T1000 (cell line): ENCODE data around the gene SMOC1.

Experiments
- DNase-seq: peaks from one replicate; lab custom pipeline; 2025; ENCODE audit warnings: mixed read lengths; lab: John Stamatoyannopoulos, UW

The SMOC1 gene, protein sequence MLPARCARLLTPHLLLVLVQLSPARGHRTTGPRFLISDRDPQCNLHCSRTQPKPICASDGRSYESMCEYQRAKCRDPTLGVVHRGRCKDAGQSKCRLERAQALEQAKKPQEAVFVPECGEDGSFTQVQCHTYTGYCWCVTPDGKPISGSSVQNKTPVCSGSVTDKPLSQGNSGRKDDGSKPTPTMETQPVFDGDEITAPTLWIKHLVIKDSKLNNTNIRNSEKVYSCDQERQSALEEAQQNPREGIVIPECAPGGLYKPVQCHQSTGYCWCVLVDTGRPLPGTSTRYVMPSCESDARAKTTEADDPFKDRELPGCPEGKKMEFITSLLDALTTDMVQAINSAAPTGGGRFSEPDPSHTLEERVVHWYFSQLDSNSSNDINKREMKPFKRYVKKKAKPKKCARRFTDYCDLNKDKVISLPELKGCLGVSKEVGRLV

DNA sequence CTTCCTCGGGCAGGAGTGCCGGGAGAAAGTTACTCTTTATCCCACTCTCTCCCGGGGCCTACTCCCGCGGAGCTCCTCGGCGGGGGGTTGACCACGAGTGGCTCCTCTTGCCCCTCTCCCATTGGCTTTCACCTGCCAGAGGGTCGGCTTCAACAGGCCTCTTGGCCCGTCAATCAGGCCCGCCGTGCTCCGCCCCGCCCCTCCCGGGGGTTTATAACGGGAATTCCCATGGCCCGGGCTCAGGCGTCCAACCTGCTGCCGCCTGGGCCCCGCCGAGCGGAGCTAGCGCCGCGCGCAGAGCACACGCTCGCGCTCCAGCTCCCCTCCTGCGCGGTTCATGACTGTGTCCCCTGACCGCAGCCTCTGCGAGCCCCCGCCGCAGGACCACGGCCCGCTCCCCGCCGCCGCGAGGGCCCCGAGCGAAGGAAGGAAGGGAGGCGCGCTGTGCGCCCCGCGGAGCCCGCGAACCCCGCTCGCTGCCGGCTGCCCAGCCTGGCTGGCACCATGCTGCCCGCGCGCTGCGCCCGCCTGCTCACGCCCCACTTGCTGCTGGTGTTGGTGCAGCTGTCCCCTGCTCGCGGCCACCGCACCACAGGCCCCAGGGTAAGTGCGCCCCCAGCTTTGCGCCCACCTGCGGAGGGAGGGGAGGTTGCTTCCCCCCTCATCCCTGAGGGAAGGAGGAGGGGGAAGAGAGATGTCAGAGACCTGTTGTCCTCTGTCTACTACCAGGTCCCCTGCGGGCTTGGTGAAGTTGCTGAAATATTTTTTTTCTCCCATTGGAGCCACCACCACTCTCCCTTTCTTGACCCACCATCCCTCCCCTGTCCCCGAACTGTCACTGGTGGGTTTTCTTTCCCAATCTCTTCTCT is at the start of gene SMOC1:
Gene SMOC1, plus strand, starts transcription at position 242 of the 869 bp plus-strand sequence. Its CDS starts 263 bp downstream, at position 505.
- DNase-seq: no peak

DNA sequence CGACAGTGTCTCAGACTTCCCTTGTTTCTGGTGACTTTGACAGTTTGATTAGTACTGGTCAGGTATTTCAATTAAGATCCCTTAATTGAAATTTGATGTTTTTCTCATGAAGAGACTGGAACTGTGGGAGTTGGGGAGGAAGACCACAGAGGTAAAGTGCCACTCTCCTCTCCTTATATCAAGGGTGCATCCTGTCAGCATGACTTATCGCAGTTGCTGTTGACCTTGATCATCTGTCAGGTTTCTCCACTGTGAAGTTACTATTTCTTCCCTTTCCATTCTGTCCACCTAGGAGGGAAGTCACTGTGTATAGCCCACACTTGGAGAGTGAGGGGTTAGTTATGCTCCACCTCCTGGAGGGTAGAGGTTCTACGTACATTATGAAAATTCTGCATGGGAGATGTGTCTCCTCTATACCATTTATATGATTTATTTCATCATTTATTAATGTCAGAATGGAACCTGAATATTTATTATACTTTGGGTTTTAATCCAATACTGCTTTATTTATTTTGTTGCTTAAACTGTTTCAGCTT is 40.3 kb upstream of the SMOC1 start:
- DNase-seq: no peak

DNA sequence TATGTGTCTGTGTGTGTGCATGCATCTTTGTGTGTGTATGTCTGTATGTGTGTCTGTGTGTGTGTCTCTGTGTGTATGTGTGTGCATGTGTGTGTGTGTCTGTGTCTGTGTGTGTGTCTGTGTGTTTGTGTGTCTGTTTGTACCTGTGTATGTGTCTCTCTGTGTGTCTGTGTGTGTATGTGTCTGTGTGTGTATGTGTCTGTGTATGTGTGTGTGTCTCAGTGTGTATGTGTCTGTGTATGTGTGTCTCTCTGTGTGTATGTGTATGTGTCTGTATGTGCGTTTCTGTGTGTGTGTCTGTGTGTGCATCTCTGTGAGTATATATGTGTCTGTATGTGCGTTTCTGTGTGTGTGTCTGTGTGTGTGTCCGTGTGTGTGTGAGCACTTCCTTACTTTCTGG is 39.6 kb upstream of the SMOC1 start:
- no peak for DNase-seq

DNA sequence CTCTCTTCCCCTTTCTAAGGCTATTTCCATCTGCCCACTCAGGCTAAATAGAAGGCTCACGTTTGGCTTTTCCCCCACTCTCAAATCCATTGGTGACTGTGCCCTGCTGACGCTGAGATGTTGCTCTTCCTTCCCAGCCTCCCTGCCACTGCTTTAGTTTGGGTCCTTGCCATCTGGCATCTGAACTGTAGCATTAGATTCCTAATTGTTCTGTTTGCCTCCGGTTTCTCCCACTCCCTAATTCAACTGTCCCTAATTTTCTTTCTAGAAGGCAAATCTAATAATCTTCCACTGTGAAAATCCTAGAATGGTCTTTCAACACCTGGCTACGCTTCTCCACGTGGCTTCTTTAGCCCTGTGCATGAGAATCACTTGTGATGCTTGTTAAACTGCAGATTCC is 37.6 kb upstream of the SMOC1 start:
- no peak for DNase-seq

DNA sequence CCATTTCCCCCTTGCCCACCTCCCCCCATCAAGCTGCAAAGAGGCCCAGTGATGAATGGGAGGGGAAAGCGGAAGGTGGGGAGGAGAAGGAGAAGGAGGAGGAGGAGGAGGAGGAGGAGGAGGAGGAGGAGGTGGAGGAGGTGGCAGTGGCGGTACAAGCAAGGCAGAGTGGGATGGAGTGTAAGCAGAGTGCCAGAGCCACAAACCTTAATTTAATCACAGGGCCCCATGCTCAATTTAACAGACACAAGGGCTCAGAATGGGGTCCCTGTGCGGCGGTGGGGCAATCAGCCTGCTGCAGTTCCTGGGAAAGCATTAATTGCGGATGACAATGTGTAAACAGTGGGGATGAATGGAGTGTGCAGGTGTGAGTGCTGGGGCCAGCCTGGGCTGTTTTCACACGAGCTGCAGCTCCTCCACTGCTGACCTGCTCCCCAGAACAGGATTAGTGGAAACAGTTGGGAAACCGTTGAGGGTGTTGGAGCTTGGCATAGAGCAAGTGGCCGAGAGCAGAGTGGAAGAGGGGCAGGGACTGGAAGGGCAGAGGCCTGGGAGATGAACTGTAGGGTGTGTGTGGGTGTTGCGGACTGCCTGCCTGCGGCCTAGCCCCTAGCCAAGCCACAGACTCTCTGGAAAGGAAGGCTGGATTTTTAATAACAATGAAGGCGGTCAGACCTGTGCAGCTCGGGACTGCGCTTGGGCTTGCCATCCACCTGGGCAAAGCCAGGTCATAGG is 36.4 kb upstream of the SMOC1 start:
- DNase-seq: no peak

DNA sequence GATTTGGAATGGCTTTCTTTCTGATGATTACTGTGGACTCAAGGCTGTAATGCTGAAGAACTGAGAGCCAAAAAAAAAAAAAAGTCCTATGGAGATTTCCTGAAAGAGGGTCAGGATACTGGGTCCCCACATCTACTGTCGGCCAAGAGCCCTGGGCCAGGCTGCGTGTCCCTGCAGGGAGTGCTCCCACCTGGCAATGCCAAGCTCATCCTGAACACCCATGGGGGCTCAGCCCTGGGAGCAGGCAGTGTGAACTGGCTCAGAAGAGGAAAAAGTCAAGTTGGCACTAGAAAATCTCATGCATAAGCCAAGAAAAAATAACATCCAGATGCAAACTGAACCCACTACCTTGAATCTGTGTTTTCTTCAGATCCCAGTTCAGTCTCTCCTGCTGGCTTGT is 35.0 kb upstream of the SMOC1 start:
- no peak for DNase-seq

DNA sequence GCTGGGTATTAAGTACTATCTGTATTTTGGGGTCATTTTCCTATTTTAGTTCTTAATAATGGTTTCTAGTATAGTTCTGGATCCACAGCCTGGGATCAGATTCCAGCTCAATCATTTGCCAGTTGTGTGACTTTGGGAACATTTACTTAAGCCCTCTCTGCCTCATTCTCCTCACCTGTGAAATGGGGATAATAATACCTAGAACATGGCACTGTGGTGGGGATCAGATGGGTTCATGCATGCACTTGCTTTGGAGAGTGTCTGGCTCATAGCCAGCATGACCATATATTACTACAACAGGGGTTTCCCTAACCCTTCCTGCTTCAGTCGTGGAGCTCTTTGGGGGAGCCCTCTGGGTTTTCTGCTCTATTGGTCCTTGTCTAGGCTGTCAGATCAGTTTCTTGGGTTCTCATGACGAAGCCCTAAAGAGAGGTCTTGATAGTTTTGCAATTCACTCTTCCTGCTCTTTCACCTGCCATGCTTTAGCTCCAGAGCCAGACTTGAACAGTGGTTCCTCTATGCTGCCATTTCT is 34.1 kb upstream of the SMOC1 start:
- no peak for DNase-seq

DNA sequence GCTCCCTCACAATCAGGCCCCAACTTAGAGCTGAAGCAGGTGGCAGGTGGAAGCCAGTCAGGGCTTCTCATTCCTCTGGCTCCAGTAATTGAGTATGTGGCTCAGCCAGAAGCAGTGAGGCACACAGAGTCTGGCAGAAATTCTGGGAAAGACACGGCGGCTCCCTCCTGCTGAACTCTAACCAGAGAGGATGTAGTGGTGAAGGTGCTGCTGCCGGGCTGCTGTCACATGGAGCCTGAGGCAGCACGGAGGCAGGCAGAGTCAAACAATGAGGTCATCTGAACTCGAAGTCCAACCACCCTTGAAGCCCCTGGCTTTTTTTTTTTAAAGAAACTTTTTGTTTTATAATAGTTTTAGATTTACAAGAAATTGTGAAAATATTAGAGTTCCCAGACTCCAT is 33.4 kb upstream of the SMOC1 start:
- DNase-seq: no peak

DNA sequence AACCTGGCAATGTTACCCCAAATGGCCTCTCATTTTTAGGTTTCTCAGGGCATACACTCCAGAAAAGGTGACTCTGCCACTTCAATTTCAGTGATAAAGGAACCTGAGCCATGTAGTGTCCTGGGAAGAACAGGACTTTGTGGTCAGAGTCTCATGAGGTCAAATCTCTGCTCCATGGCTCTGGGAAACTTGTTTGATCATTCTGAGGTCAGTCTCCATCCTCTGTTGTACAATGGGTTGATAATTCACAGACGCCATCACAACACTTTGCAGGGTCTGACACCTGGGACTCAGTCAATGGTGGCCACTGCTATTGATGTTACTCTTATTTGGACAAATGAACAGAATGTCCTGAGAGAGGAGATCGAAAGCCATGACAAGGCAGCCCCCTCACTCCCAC is 31.1 kb upstream of the SMOC1 start:
- no peak for DNase-seq

DNA sequence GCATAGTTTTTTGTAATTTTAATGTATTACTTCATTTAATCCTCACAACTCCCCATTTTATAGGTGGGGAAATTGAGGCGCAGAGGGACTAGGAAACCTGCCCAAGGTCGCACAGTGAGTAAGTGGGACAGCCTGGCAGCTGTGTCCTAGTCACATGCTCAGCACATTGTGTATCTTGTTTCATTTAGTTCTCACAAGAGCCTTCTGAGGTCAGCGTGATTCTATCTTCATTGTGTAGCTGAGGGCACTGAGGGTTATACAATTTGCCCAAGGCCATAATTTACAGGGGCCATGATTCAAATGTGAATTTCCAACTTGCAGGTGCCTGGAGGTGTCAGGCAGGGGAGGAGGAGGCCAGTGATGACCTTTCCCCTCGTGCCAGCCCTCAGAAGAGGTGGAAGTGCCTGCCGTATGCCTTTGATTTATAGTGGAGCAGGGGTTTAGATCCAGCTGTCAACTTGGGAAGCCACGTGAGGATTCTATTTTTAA is 30.3 kb upstream of the SMOC1 start:
- no peak for DNase-seq

DNA sequence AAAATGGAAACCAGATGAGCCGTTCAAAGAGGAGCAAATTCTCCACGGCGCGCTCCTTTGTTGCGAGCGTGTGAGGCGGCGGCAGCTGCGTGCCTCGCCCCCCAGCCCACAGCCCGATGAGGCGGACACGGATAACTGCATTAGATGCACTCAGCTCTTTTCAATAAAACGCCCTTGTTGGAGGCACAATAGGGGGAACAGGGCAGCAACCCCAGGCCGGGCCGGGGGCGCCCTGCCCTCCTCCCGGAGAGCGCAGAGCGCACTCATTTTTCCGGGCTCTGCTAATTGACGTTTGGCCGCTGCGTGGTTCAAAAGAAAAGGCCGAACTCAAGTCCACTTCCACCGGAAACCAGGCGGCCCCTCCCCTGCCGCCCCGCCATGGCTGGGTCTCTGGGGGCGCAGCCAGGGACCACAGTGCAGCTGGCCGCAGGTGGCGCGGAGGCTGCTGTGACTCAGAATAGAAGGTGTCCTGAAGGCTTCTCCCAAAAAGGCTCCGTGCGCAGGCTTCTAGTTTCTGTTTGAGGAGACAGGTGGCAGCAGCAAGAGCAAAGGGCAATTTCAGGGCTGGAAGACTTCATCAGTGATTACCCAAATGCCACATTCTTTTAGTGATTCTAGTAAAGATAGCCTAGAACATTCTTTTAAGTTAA is 29.0 kb upstream of the SMOC1 start:
- no peak for DNase-seq

DNA sequence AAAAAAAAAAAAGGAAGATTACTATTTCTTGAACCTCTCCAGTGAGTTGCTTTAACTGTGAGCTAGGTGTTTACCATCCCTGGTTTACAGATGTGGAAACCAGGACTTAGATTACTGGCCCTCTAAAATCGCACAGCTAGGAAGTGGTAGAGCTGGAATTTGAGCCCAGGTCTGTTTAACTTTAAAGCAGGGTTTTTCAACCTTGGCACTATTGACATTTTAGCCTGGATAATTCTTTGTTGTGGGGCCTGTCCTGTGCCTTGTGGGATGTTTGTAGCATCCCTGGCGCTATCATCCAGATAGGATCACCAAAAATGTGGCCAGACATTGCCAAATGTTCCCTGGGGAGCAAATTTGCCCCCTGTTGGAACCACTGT is 28.5 kb upstream of the SMOC1 start:
- DNase-seq: no peak

DNA sequence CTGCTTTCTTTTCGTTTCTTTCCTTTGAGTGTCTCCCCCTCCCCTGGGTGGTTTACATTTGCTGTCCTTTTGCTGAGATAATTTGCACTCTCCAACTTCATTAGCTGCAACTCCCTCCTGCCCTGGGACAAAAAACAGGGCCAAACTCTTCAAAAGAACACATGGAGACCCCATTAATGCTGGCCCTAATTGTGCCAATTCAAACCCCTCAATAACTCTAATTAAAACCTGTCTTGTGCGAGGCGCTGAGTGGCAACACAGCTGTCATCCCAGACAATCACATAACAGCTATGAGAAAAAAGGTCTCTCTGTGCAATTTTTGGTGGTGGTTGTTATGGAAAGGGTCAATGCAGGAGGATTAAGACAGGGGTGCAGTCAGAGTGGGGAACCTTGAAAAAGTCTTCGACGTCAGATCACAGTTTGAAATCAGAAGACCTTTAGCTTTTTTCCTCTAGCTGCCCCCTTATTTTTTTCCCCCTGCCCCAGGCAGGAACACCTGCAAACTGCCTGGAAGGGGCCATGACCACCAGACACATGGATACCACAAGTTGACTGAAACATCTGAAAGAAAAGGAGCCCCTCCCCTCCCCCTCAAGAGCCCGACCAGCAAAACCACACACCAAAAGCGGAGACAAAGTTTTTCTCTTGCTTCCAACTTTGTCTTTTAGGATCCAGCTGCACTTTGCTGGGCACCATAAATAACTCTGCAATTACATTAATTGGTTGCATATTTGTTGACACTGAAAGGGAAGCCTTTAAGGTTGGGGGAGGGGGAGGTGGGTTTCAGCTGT is 26.5 kb upstream of the SMOC1 start:
- DNase-seq: no peak

DNA sequence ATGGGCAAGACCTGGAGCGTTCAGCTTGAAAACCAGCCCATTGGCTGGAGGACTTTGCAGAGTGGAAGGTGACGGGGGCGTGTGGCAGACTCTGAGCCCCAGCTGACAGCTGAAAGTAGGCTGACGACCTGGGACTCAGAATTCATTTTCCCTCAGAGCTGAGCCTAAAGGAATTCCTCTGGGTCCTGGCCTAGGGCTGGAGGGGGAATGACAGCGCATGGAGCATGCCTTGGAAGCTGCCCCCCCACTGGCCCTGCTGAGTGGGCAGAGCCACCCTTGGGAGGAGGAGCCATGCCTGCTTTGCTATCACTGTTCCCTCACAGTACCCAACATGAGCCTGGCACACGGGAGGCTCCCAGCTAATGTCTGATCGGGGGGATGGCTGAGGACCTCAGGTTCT is 25.4 kb upstream of the SMOC1 start:
- DNase-seq: no peak

DNA sequence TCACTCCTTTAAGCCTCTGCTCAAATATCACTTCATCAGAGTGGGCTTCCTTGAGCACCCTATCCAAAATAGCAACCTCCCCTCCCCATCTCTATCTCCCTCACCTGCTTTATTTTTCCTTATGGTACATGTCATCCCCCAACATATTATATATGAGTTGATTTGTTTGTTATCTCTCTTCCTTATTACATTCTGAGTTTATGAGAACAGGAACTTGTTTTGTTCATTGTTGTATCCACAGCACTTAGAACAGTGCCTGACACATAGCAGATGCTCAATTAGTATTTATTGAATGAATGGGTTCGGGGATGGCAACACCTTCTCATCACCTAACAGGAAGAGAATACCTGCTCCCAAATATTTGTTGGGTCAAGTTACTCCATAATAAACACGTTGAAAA is 24.6 kb upstream of the SMOC1 start:
- DNase-seq: no peak

DNA sequence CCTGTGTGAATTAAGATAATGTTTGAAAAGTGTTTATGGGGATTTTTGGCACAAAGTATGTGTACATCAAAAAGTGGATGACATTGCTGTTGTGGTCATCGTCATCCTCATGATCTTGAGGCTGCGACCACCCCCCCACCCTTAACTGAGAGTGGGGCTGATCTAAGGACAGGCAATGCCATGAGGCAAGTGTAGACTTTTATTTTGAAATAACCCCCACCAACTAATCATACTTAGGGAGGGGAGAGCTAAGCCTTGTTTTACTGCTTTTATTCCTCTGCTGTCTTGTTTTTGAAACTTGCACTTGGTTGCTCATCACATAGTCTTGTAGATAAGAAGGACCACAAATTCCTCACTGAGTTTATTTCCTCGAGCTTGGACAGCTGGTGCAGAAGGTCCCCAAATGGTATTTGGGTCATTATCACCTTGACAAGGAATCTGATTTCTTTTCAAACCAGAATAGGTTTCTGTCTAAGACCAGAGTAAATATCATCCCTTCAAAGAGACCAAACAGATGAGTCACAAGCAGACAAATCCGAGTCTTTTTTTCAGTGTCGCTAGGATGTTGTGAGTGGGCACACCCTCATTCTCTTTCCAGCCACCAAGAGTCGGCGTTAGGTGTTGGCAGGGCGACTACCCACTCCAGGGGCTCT is 23.9 kb upstream of the SMOC1 start:
- DNase-seq: no peak

DNA sequence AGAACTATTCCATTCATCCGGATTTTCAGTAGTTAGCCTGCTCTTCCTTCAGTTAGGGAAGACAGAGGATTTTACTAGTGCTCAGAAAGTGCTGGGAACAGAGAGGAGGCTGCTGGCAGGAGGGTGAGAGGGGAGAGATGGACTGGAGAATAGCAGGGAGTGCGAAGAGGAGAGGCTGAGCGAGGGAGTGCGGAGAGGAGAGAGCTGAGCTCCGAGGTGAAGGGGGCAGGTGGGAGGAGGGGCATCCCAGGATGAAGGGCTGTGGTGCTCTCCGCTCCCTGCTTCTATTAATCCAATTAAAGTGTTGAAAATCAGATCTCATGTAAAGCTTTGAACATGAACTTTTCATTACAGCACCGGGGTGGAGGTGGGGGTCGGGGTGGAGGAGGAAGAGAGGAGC is 20.4 kb upstream of the SMOC1 start:
- DNase-seq: no peak

DNA sequence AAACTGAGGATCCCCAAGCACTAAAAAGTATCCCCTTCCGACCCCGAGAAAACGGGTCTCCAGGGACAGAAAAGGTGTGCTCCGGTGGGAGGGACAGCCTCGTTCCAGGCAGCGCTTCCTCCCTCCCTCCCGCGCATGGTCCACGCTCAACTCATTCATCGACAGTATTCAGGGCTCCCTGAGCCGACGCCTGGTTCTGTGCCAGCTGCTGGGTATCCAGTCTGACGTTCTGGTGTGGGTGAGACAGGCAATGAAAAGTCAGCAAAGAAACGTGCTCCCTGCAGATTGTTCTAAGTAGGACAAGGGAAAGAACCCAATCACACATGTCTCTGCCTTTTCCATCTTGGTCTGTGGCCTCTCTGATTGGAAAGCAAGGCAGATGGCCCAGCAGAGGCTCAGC is 19.6 kb upstream of the SMOC1 start:
- DNase-seq: no peak

DNA sequence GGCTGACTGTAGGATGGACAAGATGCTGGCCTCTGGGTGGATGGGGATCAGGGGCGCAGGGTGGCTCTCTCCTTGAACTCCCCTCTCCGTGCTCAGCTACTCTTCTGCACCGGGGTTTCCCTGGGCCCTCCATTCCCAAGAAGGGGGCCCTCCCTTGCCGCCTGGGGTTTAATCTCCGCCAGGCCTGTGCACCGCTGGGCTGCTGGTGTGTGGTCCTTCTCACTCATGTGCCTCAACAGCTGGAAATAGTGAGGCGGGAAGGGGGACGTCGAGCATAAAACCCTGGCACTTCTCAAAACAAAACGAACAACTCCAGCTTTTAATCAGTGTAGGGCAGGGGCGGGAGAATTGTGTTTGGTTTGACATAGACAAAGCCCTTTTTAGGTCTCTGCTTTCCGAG is 19.0 kb upstream of the SMOC1 start:
- no peak for DNase-seq

DNA sequence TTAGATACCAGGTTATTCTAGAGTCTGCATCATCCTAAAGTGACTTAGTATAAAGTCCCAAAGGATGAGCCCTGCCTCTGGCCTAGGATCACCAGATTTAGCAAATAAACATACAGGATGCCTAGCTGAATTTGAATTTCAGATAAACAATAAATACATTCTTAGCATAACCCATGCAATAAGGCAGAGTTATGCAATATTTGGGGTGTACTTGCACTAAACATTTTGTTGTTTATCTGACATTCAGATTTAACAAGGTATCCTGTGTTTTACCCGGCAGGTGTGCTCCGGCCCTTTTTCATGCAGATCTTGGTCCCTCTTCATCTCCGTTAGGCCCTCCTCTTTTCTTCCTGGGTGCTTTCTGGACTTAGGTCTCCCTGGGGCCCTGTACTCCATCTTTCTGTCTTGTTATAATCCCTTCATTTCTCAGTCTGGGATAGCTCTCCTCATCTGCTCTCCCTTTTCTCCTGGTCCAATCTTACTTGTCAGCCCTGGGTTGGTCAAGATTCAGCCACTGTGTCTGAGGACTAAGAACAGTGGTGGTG is 18.1 kb upstream of the SMOC1 start:
- no peak for DNase-seq
